K562 (cell line): ENCODE results near the gene MCM5.

Experiments
- ATF2 ChIP-seq: sonication (generic); formaldehyde crosslinking; IDR thresholded peaks from 2 replicates; pipeline ENCODE4 v1.8.1; 2022; ENCODE audit warnings: missing genetic modification reagents
- CTCF ChIP-seq, 3 experiments: IDR thresholded peaks in 2 of 3; conservative IDR thresholded peaks in 1 of 3; 2 replicates each; pipeline ENCODE4 v1.5.1; 2011 to 2012; ENCODE audit warnings: low read length in 3 of 3, mild to moderate bottlenecking in 3 of 3, control low read depth in 2 of 3, improper control_type of control experiment in 1 of 3, inconsistent platforms in 1 of 3, low read depth in 1 of 3, mixed read lengths in 1 of 3, moderate library complexity in 1 of 3; ENCODE audit not compliant: insufficient read depth in 2 of 3
- FOXP4 ChIP-seq: sonication (generic); formaldehyde crosslinking; IDR thresholded peaks from 2 replicates; pipeline ENCODE4 v1.8.0; 2022; ENCODE audit warnings: mild to moderate bottlenecking, missing genetic modification reagents, borderline replicate concordance
- GTF2A2 ChIP-seq: IDR thresholded peaks from 2 replicates; pipeline ENCODE4 v1.6.1; 2016; ENCODE audit warnings: mild to moderate bottlenecking, missing genetic modification characterization, missing compliant biosample characterization
- MAX ChIP-seq: sonication (generic); formaldehyde crosslinking; IDR thresholded peaks from 2 replicates; pipeline ENCODE4 v1.9.0; 2022; ENCODE audit warnings: mild to moderate bottlenecking, missing genetic modification reagents
- ZBTB34 ChIP-seq: fragments of 250-450 bp; sonication (Bioruptor Pico); IDR thresholded peaks from 2 replicates; pipeline ENCODE4 v1.8.0; 2021; ENCODE audit warnings: mild to moderate bottlenecking, moderate library complexity
- ZNF512 ChIP-seq: IDR thresholded peaks from 2 replicates; pipeline ENCODE4 v1.6.1; 2016; ENCODE audit warnings: missing genetic modification characterization, missing compliant biosample characterization
- TF ChIP-seq, protein P1 (sequence below): fragments of 450-650 bp; formaldehyde crosslinking; IDR thresholded peaks from 2 replicates; pipeline ENCODE4 v1.4.0; 2020; ENCODE audit warnings: mild to moderate bottlenecking, moderate library complexity
- TF ChIP-seq, protein P2 (sequence below), 2 experiments: IDR thresholded peaks; 2 replicates each; pipeline ENCODE4 v1.6.1; 2012; ENCODE audit warnings: improper control_type of control experiment in 2 of 2, low read depth in 2 of 2, low read length in 2 of 2, borderline replicate concordance in 1 of 2
- TF ChIP-seq, protein P3 (sequence below): fragments of 200-800 bp; sonication (Bioruptor generic); IDR thresholded peaks from 2 replicates; pipeline ENCODE4 v1.6.1; 2017; ENCODE audit warnings: missing genetic modification characterization, missing compliant biosample characterization

DNA sequence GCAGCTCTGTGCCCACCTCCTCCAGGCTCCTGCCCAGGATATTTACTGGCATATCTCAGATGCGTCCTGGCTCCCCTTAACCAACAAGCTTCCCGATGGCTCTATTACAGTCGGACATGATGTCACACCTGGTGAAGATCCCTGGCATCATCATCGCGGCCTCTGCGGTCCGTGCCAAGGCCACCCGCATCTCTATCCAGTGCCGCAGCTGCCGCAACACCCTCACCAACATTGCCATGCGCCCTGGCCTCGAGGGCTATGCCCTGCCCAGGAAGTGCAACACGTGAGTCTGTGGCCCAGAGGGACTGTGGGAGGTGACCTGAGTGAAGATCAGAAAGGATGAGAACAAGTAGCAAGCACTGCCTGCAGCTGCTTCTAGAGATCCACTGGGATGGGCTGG is 6.5 kb downstream of the MCM5 start:
- TF ChIP-seq, protein P1, sequence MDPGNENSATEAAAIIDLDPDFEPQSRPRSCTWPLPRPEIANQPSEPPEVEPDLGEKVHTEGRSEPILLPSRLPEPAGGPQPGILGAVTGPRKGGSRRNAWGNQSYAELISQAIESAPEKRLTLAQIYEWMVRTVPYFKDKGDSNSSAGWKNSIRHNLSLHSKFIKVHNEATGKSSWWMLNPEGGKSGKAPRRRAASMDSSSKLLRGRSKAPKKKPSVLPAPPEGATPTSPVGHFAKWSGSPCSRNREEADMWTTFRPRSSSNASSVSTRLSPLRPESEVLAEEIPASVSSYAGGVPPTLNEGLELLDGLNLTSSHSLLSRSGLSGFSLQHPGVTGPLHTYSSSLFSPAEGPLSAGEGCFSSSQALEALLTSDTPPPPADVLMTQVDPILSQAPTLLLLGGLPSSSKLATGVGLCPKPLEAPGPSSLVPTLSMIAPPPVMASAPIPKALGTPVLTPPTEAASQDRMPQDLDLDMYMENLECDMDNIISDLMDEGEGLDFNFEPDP (CRISPR knock-in tag): no peak
- TF ChIP-seq MAX (CRISPR knock-in tag): no peak
- TF ChIP-seq GTF2A2 (tag): no peak
- TF ChIP-seq ZNF512 (tag): no peak
- TF ChIP-seq ZBTB34 (CRISPR knock-in tag): no peak
- TF ChIP-seq, protein P2, sequence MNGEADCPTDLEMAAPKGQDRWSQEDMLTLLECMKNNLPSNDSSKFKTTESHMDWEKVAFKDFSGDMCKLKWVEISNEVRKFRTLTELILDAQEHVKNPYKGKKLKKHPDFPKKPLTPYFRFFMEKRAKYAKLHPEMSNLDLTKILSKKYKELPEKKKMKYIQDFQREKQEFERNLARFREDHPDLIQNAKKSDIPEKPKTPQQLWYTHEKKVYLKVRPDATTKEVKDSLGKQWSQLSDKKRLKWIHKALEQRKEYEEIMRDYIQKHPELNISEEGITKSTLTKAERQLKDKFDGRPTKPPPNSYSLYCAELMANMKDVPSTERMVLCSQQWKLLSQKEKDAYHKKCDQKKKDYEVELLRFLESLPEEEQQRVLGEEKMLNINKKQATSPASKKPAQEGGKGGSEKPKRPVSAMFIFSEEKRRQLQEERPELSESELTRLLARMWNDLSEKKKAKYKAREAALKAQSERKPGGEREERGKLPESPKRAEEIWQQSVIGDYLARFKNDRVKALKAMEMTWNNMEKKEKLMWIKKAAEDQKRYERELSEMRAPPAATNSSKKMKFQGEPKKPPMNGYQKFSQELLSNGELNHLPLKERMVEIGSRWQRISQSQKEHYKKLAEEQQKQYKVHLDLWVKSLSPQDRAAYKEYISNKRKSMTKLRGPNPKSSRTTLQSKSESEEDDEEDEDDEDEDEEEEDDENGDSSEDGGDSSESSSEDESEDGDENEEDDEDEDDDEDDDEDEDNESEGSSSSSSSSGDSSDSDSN (IDR thresholded peaks at IDR 0.05; ENCODE audit: borderline replicate concordance in 1 of 2, low read depth in 2 of 2, low read length in 2 of 2): no peak
- no peak for TF ChIP-seq CTCF (IDR thresholded peaks at IDR 0.05 in 2 of 3, conservative IDR thresholded peaks at IDR 0.05 in 1 of 3; ENCODE audit: insufficient read depth in 2 of 3, low read depth in 1 of 3, low read length in 3 of 3)
- no peak for TF ChIP-seq FOXP4 (CRISPR knock-in tag)
- TF ChIP-seq, protein P3, sequence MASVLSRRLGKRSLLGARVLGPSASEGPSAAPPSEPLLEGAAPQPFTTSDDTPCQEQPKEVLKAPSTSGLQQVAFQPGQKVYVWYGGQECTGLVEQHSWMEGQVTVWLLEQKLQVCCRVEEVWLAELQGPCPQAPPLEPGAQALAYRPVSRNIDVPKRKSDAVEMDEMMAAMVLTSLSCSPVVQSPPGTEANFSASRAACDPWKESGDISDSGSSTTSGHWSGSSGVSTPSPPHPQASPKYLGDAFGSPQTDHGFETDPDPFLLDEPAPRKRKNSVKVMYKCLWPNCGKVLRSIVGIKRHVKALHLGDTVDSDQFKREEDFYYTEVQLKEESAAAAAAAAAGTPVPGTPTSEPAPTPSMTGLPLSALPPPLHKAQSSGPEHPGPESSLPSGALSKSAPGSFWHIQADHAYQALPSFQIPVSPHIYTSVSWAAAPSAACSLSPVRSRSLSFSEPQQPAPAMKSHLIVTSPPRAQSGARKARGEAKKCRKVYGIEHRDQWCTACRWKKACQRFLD (CRISPR knock-in tag): no peak
- no peak for TF ChIP-seq ATF2 (CRISPR knock-in tag)
